SK-N-SH treated with all-trans-retinoic acid at 6 μM for 48 hours (cell line): ENCODE measurements around the gene KCNG4.

Experiments used
- ARNTL ChIP-seq: fragments of 450-650 bp; formaldehyde crosslinking; IDR thresholded peaks from 2 replicates; pipeline ENCODE4 v1.5.0; 2020; ENCODE audit warnings: low read depth, mild to moderate bottlenecking, moderate library complexity, borderline replicate concordance
- CREB5 ChIP-seq: fragments of 250-450 bp; sonication (Bioruptor Pico); IDR thresholded peaks from 2 replicates; pipeline ENCODE4 v1.5.1; 2020; ENCODE audit warnings: low read depth, mild to moderate bottlenecking, moderate library complexity
- CSDC2 ChIP-seq: fragments of 250-450 bp; sonication (Bioruptor Pico); IDR thresholded peaks from 2 replicates; pipeline ENCODE4 v1.5.0; 2020; ENCODE audit warnings: mild to moderate bottlenecking, moderate library complexity
- ESRRG ChIP-seq: fragments of 250-450 bp; sonication (Bioruptor Pico); IDR thresholded peaks from 2 replicates; pipeline ENCODE4 v1.6.1; 2021; ENCODE audit warnings: mild to moderate bottlenecking
- PATZ1 ChIP-seq: fragments of 250-450 bp; sonication (Bioruptor Pico); IDR thresholded peaks from 2 replicates; pipeline ENCODE4 v1.8.0; 2020; ENCODE audit warnings: mild to moderate bottlenecking, moderate library complexity, borderline replicate concordance
- RARB ChIP-seq: fragments of 250-450 bp; sonication (Bioruptor Pico); IDR thresholded peaks from 2 replicates; pipeline ENCODE4 v1.8.0; 2021; ENCODE audit warnings: mild to moderate bottlenecking, moderate library complexity
- TCF4 ChIP-seq: fragments of 250-450 bp; sonication (Bioruptor Pico); IDR thresholded peaks from 2 replicates; pipeline ENCODE4 v1.8.0; 2021; ENCODE audit warnings: mild to moderate bottlenecking, moderate library complexity, borderline replicate concordance
- ZFP3 ChIP-seq: fragments of 250-450 bp; sonication (Bioruptor Pico); IDR thresholded peaks from 2 replicates; pipeline ENCODE4 v1.5.0; 2020; ENCODE audit warnings: mild to moderate bottlenecking, moderate library complexity
- ZNF70 ChIP-seq: fragments of 450-650 bp; formaldehyde crosslinking; IDR thresholded peaks from 2 replicates; pipeline ENCODE4 v1.5.0; 2020; ENCODE audit warnings: mild to moderate bottlenecking, moderate library complexity
- ZNF8 ChIP-seq: fragments of 450-650 bp; formaldehyde crosslinking; IDR thresholded peaks from 2 replicates; pipeline ENCODE4 v1.5.0; 2020; ENCODE audit warnings: mild to moderate bottlenecking, moderate library complexity

- TF ChIP-seq ESRRG (no peak), TCF4 (CRISPR knock-in tag) (no peak), ZNF70 (CRISPR knock-in tag) (no peak), CREB5 (CRISPR knock-in tag) (no peak), ZFP3 (CRISPR knock-in tag) (no peak), RARB (no peak), CSDC2 (CRISPR knock-in tag) (no peak), PATZ1 (no peak), ZNF8 (CRISPR knock-in tag) (no peak), ARNTL (CRISPR knock-in tag) (no peak)
These were observed 45.2 kb downstream of the KCNG4 start for GRCh38 chr16:84194470-84195200.
